GM18858 (cell line): Measurements from ENCODE around the gene ZNF446.
"Not testable (repeated sequence)": the region's sequence is repeated elsewhere in the genome, so short reads cannot be mapped to it uniquely, and the experiment has no call there.

Source experiments
- ATAC-seq: cut with Tn5 transposase; IDR thresholded peaks from one replicate; pipeline ENCODE4 v1.9.1; 2021; ENCODE audit not compliant: unreplicated experiment

Gene ZNF446

GRCh38 chr19:58498316-58499020 lies 22.3 kb downstream of the ZNF446 start:
- ATAC-seq: no peak

GRCh38 chr19:58499021-58499927 lies 23.1 kb downstream of the ZNF446 start:
- peak; percentile 75 for ATAC-seq

GRCh38 chr19:58500242-58500641 lies 24.1 kb downstream of the ZNF446 start:
- no peak for ATAC-seq

- ATAC-seq: not testable (repeated sequence)
Observed at GRCh38 chr19:58507602-58508223, 31.6 kb downstream of the ZNF446 start.

- ATAC-seq: no peak
Observed at GRCh38 chr19:58509731-58510083, 33.6 kb downstream of the ZNF446 start.

- ATAC-seq: no peak
Observed at GRCh38 chr19:58510084-58510862, 34.1 kb downstream of the ZNF446 start.

GRCh38 chr19:58511353-58512208 lies 35.4 kb downstream of the ZNF446 start, which contains the start of gene SLC27A5:
Gene SLC27A5 (minus strand): TSS chr19:58511992. CDS start chr19:58511955, 37 bp downstream.
- no peak for ATAC-seq

- ATAC-seq: no peak
Observed at GRCh38 chr19:58513213-58513693, 37.1 kb downstream of the ZNF446 start.

- ATAC-seq: peak; percentile 61
Observed at GRCh38 chr19:58513694-58514563, 37.8 kb downstream of the ZNF446 start.

GRCh38 chr19:58514564-58515022 lies 38.4 kb downstream of the ZNF446 start:
- no peak for ATAC-seq

- no peak for ATAC-seq
Observed at GRCh38 chr19:58515259-58515658, 39.1 kb downstream of the ZNF446 start.

GRCh38 chr19:58516246-58516836 lies 40.2 kb downstream of the ZNF446 start:
- ATAC-seq: no peak

- ATAC-seq: no peak
Observed at GRCh38 chr19:58516964-58517833, 41.0 kb downstream of the ZNF446 start.

GRCh38 chr19:58518256-58519086 lies 42.3 kb downstream of the ZNF446 start:
- no peak for ATAC-seq

GRCh38 chr19:58519087-58519354 lies 42.9 kb downstream of the ZNF446 start:
- no peak for ATAC-seq

GRCh38 chr19:58519355-58520256 lies 43.5 kb downstream of the ZNF446 start, which contains the start of gene ZBTB45:
Gene ZBTB45 (minus strand): TSS chr19:58519810. CDS start chr19:58517673, 2,137 bp downstream.
- peak; percentile 77 for ATAC-seq
